ENCODE results near the gene CUL4A. TPM values are rescaled to one million over a fixed set of nuclear protein-coding genes. Genes with fewer than 3 reads are reported as not detected.
A peak's percentile ranks its signal among the peaks of the same experiment; 100 is the strongest.

Gene CUL4A
- total RNA-seq, 1 donor from 2014 or later = 57.0 TPM

- H3K4me1 ChIP-seq = peaks cover 39% of the 10 kb centered on the region
- intact Hi-C loops (cut with DNase I) = no loop called here
These were observed 1.4 kb downstream of the CUL4A start for GRCh38 chr13:113210833-113211232.

GRCh38 chr13:113211774-113212173, 2.4 kb downstream of the CUL4A start:
- TF ChIP-seq CTCF (IDR thresholded peaks at IDR 0.05) = no peak
- no peak for DNase-seq
- no peaks in the 10 kb centered on the region for H3K9me3 ChIP-seq
- H3K4me3 ChIP-seq = no peak overlapping the region
- no peak for ATAC-seq
- intact Hi-C loops (cut with DNase I) = no loop called here
- H3K27me3 ChIP-seq = no peaks in the 10 kb centered on the region
- H3K27ac ChIP-seq = no peak overlapping the region
- H3K4me1 ChIP-seq = peaks cover 43% of the 10 kb centered on the region
- H3K36me3 ChIP-seq = peaks cover 20% of the 10 kb centered on the region

More at GRCh38 chr13:113210833-113211232, 1.4 kb downstream of the CUL4A start:
- peak overlapping the region; percentile 97 for H3K4me3 ChIP-seq
- no peaks in the 10 kb centered on the region for H3K27me3 ChIP-seq
- H3K9me3 ChIP-seq = no peaks in the 10 kb centered on the region
- DNase-seq (no peak), ATAC-seq (no peak)
- no peak for TF ChIP-seq CTCF (IDR thresholded peaks at IDR 0.05)
- H3K27ac ChIP-seq = no peak overlapping the region
- H3K36me3 ChIP-seq = peaks cover 24% of the 10 kb centered on the region

- Histone ChIP-seq H3K27ac (peak overlapping the region; percentile 36), H3K4me1 (peaks cover 31% of the 10 kb centered on the region), H3K9me3 (no peaks in the 10 kb centered on the region), H3K4me3 (no peak overlapping the region), H3K27me3 (no peaks in the 10 kb centered on the region), H3K36me3 (peaks cover 34% of the 10 kb centered on the region)
- TF ChIP-seq CTCF (IDR thresholded peaks at IDR 0.05) = no peak
- intact Hi-C loops (cut with DNase I) = no loop called here
- DNase-seq (peak; percentile 74), ATAC-seq (peak; percentile 83)
These were observed 7.0 kb downstream of the CUL4A start for GRCh38 chr13:113216254-113217048.

- Histone ChIP-seq H3K27me3 (no peaks in the 10 kb centered on the region), H3K36me3 (peaks cover 28% of the 10 kb centered on the region), H3K4me3 (no peak overlapping the region), H3K9me3 (no peaks in the 10 kb centered on the region), H3K4me1 (peaks cover 23% of the 10 kb centered on the region), H3K27ac (no peak overlapping the region)
- ATAC-seq (no peak), DNase-seq (no peak)
- no peak for TF ChIP-seq CTCF (IDR thresholded peaks at IDR 0.05)
- intact Hi-C loops (cut with DNase I) = no loop called here
These were observed 9.2 kb downstream of the CUL4A start for GRCh38 chr13:113218586-113218985.

- Histone ChIP-seq H3K4me1 (peaks cover 23% of the 10 kb centered on the region), H3K27me3 (no peaks in the 10 kb centered on the region), H3K27ac (no peak overlapping the region), H3K4me3 (no peak overlapping the region), H3K36me3 (peaks cover 33% of the 10 kb centered on the region), H3K9me3 (no peaks in the 10 kb centered on the region)
- ATAC-seq (no peak), DNase-seq (no peak)
- TF ChIP-seq CTCF (IDR thresholded peaks at IDR 0.05) = no peak
- intact Hi-C loops (cut with DNase I) = no loop called here
These were observed 10.0 kb downstream of the CUL4A start for GRCh38 chr13:113219256-113219940.

Data from upper lobe of right lung (tissue), 1 donor.